SJCRH30 (cell line): ENCODE data around the gene ATG16L1. TPM values are rescaled to one million over a fixed set of nuclear protein-coding genes. Genes with fewer than 3 reads are reported as not detected.
"Not testable (repeated sequence)": the region's sequence is repeated elsewhere in the genome, so short reads cannot be mapped to it uniquely, and the experiment has no call there.

Experiments
- DNase-seq, 2 experiments: peaks; one replicate each; pipeline ENCODE4 v3.0.0-alpha.2; 2015 to 2020
- H3K27ac ChIP-seq: fragments of 250-450 bp; sonication (Bioruptor Pico); 2 replicates; pipeline ENCODE4 v1.5.1; 2020; ENCODE audit warnings: mild to moderate bottlenecking, moderate library complexity
- H3K27me3 ChIP-seq: fragments of 250-450 bp; sonication (Bioruptor Pico); 2 replicates; pipeline ENCODE4 v1.5.1; 2020; ENCODE audit warnings: mild to moderate bottlenecking, moderate library complexity
- H3K36me3 ChIP-seq: fragments of 250-450 bp; sonication (Bioruptor Pico); 2 replicates; pipeline ENCODE4 v1.5.1; 2020; ENCODE audit warnings: mild to moderate bottlenecking, moderate library complexity
- H3K4me1 ChIP-seq: fragments of 250-450 bp; sonication (Bioruptor Pico); 2 replicates; pipeline ENCODE4 v1.5.1; 2020; ENCODE audit warnings: mild to moderate bottlenecking, moderate library complexity
- H3K4me3 ChIP-seq: fragments of 250-450 bp; sonication (Bioruptor Pico); 2 replicates; pipeline ENCODE4 v1.5.1; 2020; ENCODE audit warnings: mild to moderate bottlenecking, moderate library complexity
- H3K9me3 ChIP-seq: fragments of 250-450 bp; sonication (Bioruptor Pico); replicated peaks from 2 replicates; pipeline ENCODE4 v1.5.1; 2020; ENCODE audit warnings: mild to moderate bottlenecking, moderate library complexity
- total RNA-seq: library from RNA; depleted of rRNA; stranded (reverse); fragments of >200 nt; shearing (Covaris generic); gene quantifications from 2 replicates; pipeline ENCODE4 v1.2.3, GENCODE V29; 2014; rRNA removed

The ATG16L1 gene
- total RNA-seq, 1 experiment from 2014 or later = 28.9 TPM

GRCh38 chr2:233336091-233336490 is 84.6 kb downstream of the ATG16L1 start:
- not testable (repeated sequence) for H3K27ac ChIP-seq, H3K9me3 ChIP-seq, H3K27me3 ChIP-seq, DNase-seq, H3K4me3 ChIP-seq, H3K36me3 ChIP-seq
- H3K4me1 ChIP-seq = peaks cover 12% of the 10 kb centered on the region

- Histone ChIP-seq H3K4me1 (peaks cover 7% of the 10 kb centered on the region), H3K36me3 (no peaks in the 10 kb centered on the region), H3K9me3 (0 out of 2 replicates have a peak, but pooled peaks cover 4% of the 10 kb centered on the region), H3K27ac (no peak overlapping the region), H3K4me3 (no peak overlapping the region), H3K27me3 (no peaks in the 10 kb centered on the region)
- no peak for DNase-seq
Observed at GRCh38 chr2:233336541-233336940, 85.1 kb downstream of the ATG16L1 start.

GRCh38 chr2:233338046-233338445 is 86.6 kb downstream of the ATG16L1 start:
- Histone ChIP-seq H3K4me3 (no peak overlapping the region), H3K27me3 (no peaks in the 10 kb centered on the region), H3K27ac (no peak overlapping the region), H3K4me1 (no peaks in the 10 kb centered on the region), H3K9me3 (0 out of 2 replicates have a peak, but pooled peaks cover 4% of the 10 kb centered on the region), H3K36me3 (no peaks in the 10 kb centered on the region)
- DNase-seq = no peak

GRCh38 chr2:233338812-233339368 is 87.4 kb downstream of the ATG16L1 start:
- DNase-seq = no peak
- Histone ChIP-seq H3K27ac (no peak overlapping the region), H3K4me3 (no peak overlapping the region), H3K36me3 (no peaks in the 10 kb centered on the region), H3K27me3 (no peaks in the 10 kb centered on the region), H3K4me1 (no peaks in the 10 kb centered on the region), H3K9me3 (0 out of 2 replicates have a peak, but pooled peaks cover 4% of the 10 kb centered on the region)

GRCh38 chr2:233339427-233339826 is 88.0 kb downstream of the ATG16L1 start:
- Histone ChIP-seq H3K36me3 (no peaks in the 10 kb centered on the region), H3K27me3 (no peaks in the 10 kb centered on the region), H3K4me1 (no peaks in the 10 kb centered on the region), H3K9me3 (0 out of 2 replicates have a peak, but pooled peaks cover 4% of the 10 kb centered on the region), H3K27ac (no peak overlapping the region), H3K4me3 (no peak overlapping the region)
- DNase-seq = no peak

GRCh38 chr2:233341296-233341695 is 89.8 kb downstream of the ATG16L1 start:
- no peaks in the 10 kb centered on the region for H3K36me3 ChIP-seq

GRCh38 chr2:233342301-233342700 is 90.8 kb downstream of the ATG16L1 start:
- no peak overlapping the region for H3K27ac ChIP-seq
- no peak overlapping the region for H3K4me3 ChIP-seq
- H3K9me3 ChIP-seq = 0 out of 2 replicates have a peak, but pooled peaks cover 4% of the 10 kb centered on the region
- DNase-seq = no peak
- H3K27me3 ChIP-seq = no peaks in the 10 kb centered on the region
- no peaks in the 10 kb centered on the region for H3K4me1 ChIP-seq
- no peaks in the 10 kb centered on the region for H3K36me3 ChIP-seq

More at GRCh38 chr2:233341296-233341695, 89.8 kb downstream of the ATG16L1 start:
- Histone ChIP-seq H3K9me3 (0 out of 2 replicates have a peak, but pooled peaks cover 4% of the 10 kb centered on the region), H3K27ac (no peak overlapping the region), H3K4me3 (no peak overlapping the region), H3K4me1 (no peaks in the 10 kb centered on the region), H3K27me3 (no peaks in the 10 kb centered on the region)
- DNase-seq = no peak

GRCh38 chr2:233343171-233343705 is 91.8 kb downstream of the ATG16L1 start:
- Histone ChIP-seq H3K4me3 (no peak overlapping the region), H3K4me1 (no peaks in the 10 kb centered on the region), H3K27me3 (no peaks in the 10 kb centered on the region), H3K9me3 (0 out of 2 replicates have a peak, but pooled peaks cover 4% of the 10 kb centered on the region), H3K27ac (no peak overlapping the region), H3K36me3 (no peaks in the 10 kb centered on the region)
- no peak for DNase-seq

Other genes starting within 250 kb of the ATG16L1 start
- gene NGEF, start 238.4 kb upstream of the ATG16L1 start, total RNA-seq = not detected in 2 replicates
- not detected in 2 replicates for gene NEU2, start 219.0 kb upstream of the ATG16L1 start, total RNA-seq
- 0.47 and 0.68 TPM in 2 replicates for gene INPP5D, start 191.3 kb upstream of the ATG16L1 start, total RNA-seq
- not detected in 2 replicates for gene SAG, start 56.1 kb downstream of the ATG16L1 start, total RNA-seq
- 21.6 and 28.2 TPM in 2 replicates for gene DGKD, start 102.8 kb downstream of the ATG16L1 start, total RNA-seq